ENCODE results near the gene IRF2.

The IRF2 gene

DNA sequence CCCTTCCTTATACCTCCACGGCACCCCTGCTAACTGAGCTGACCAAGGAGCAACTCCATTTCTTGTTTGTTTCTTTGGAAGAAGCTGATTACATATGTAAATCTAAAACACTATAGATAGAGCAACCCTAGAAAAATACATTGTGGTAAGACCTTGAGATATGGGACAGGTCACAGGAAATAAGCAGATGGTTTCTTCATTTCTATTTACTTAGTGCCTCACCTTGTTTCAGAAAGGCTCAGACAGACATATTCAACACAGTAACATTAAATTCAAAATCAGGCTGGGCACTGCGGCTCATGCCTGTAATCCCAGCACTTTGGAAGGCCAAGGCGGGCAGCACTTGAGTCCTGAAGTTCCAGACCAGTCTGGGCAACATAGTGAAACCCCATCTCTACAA lies 47.3 kb downstream of the IRF2 start:
- Histone ChIP-seq H2AFZ (ENCODE audit: low read length) (no peak overlapping the region), H3F3A (ENCODE audit: insufficient read depth, low read length) (peaks cover 39% of the 10 kb centered on the region), H4K20me1 (ENCODE audit: insufficient read depth, low read length) (no peaks in the 10 kb centered on the region), H3K27ac (ENCODE audit: low read length) (peak overlapping the region; percentile 85), H3K79me2 (ENCODE audit: low read length) (peaks cover 94% of the 10 kb centered on the region), H3K9me2 (replicated peaks; ENCODE audit: insufficient read depth, low read length) (no peaks in the 10 kb centered on the region), H3K4me3 (ENCODE audit: low read length) (no peak overlapping the region), H3K4me1 (ENCODE audit: low read length) (peaks cover 74% of the 10 kb centered on the region), H3K36me3 (replicated peaks; ENCODE audit: insufficient read depth, low read length) (peaks cover 6% of the 10 kb centered on the region), H3K9me3 (replicated peaks; ENCODE audit: insufficient read depth, low read length) (no peaks in the 10 kb centered on the region), H3K4me2 (ENCODE audit: low read depth, low read length) (peak overlapping the region; percentile 33; the same call in 1 of the 2 replicates), H3K27me3 (replicated peaks; ENCODE audit: insufficient read depth, low read length) (no peaks in the 10 kb centered on the region), H3K9ac (ENCODE audit: low read length) (peak overlapping the region; percentile 44)
- TF ChIP-seq EZH2 (optimal IDR thresholded peaks at IDR 0.05; ENCODE audit: low read depth, low read length) (no peak), CTCF (IDR thresholded peaks at IDR 0.05; ENCODE audit: low read length) (no peak), EZH2phosphoT487 (IDR thresholded peaks at IDR 0.05; ENCODE audit: low read length) (no peak)
- peak; percentile 71 for DNase-seq

DNA sequence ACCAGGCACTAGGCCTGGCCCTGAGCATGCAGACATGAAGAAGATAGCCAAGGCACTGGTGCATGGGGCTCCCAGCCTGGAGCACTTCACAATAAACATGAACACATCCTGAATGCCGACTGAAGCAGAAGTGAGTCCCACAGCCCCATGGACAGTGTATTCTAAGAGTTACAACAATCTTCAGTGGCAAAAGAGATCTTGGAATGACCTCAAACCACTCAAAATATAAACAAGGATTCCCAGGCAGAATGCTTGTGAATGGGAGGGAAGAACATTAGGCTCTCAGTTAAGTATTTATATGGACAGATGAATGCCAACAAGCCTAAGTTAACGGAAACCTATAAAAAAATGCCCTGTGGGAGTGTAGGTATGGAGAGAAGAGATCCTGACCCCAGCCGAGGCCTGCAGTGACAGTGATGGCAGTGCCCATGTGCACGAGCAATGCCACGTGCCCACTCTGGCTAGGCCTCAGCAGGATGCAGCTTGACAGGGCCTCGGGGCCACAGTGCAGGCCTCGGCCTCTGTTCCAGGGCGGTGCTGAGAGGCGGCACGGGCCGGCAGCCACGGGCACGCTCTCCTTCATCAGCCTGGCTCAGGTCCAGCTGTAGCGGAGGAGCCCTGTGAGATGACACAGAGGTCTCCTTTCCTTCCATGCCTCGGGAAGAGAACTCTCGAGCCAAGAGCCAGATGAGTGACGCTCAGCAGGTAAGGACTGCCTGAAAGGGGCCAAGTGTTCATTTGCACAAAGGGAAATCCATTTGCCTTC lies 49.2 kb downstream of the IRF2 start:
- Histone ChIP-seq H3K36me3 (replicated peaks; ENCODE audit: insufficient read depth, low read length) (peaks cover 6% of the 10 kb centered on the region), H3K9me3 (replicated peaks; ENCODE audit: insufficient read depth, low read length) (no peaks in the 10 kb centered on the region), H3K9ac (ENCODE audit: low read length) (no peak overlapping the region), H3F3A (ENCODE audit: insufficient read depth, low read length) (peaks cover 58% of the 10 kb centered on the region), H3K9me2 (replicated peaks; ENCODE audit: insufficient read depth, low read length) (no peaks in the 10 kb centered on the region), H3K4me2 (ENCODE audit: low read depth, low read length) (no peak overlapping the region), H3K27me3 (replicated peaks; ENCODE audit: insufficient read depth, low read length) (no peaks in the 10 kb centered on the region), H3K4me1 (ENCODE audit: low read length) (peaks cover 89% of the 10 kb centered on the region), H3K4me3 (ENCODE audit: low read length) (no peak overlapping the region), H4K20me1 (ENCODE audit: insufficient read depth, low read length) (no peaks in the 10 kb centered on the region), H2AFZ (ENCODE audit: low read length) (no peak overlapping the region), H3K79me2 (ENCODE audit: low read length) (peaks cover 79% of the 10 kb centered on the region), H3K27ac (ENCODE audit: low read length) (no peak overlapping the region)
- TF ChIP-seq EZH2phosphoT487 (IDR thresholded peaks at IDR 0.05; ENCODE audit: low read length) (no peak), CTCF (IDR thresholded peaks at IDR 0.05; ENCODE audit: low read length) (no peak), EZH2 (optimal IDR thresholded peaks at IDR 0.05; ENCODE audit: low read depth, low read length) (no peak)
- no peak for DNase-seq

- Histone ChIP-seq H3K4me3 (ENCODE audit: low read length) (no peak overlapping the region), H3K4me1 (ENCODE audit: low read length) (peaks cover 92% of the 10 kb centered on the region), H3K27ac (ENCODE audit: low read length) (no peak overlapping the region), H4K20me1 (ENCODE audit: insufficient read depth, low read length) (no peaks in the 10 kb centered on the region), H3K9me3 (replicated peaks; ENCODE audit: insufficient read depth, low read length) (no peaks in the 10 kb centered on the region), H3K27me3 (replicated peaks; ENCODE audit: insufficient read depth, low read length) (no peaks in the 10 kb centered on the region), H3K79me2 (ENCODE audit: low read length) (peaks cover 75% of the 10 kb centered on the region), H3K36me3 (replicated peaks; ENCODE audit: insufficient read depth, low read length) (peaks cover 6% of the 10 kb centered on the region), H2AFZ (ENCODE audit: low read length) (no peak overlapping the region), H3K4me2 (ENCODE audit: low read depth, low read length) (no peak overlapping the region), H3K9me2 (replicated peaks; ENCODE audit: insufficient read depth, low read length) (no peaks in the 10 kb centered on the region), H3K9ac (ENCODE audit: low read length) (no peak overlapping the region), H3F3A (ENCODE audit: insufficient read depth, low read length) (peaks cover 65% of the 10 kb centered on the region)
- no peak for DNase-seq
- no peak for TF ChIP-seq EZH2 (optimal IDR thresholded peaks at IDR 0.05; ENCODE audit: low read depth, low read length)
- TF ChIP-seq EZH2phosphoT487 (IDR thresholded peaks at IDR 0.05; ENCODE audit: low read length) = no peak
- no peak for TF ChIP-seq CTCF (IDR thresholded peaks at IDR 0.05; ENCODE audit: low read length)
Measured at GRCh38 chr4:184424279-184424678, 50.1 kb downstream of the IRF2 start.
